ENCODE measurements around the gene PANK1. TPM values are rescaled to one million over a fixed set of nuclear protein-coding genes. Genes with fewer than 3 reads are reported as not detected.

PANK1 gene
- total and polyA plus RNA-seq, 2 of the 4 experiments (the other 2 are of a cell fraction) = 3.0 to 8.8 TPM

DNA sequence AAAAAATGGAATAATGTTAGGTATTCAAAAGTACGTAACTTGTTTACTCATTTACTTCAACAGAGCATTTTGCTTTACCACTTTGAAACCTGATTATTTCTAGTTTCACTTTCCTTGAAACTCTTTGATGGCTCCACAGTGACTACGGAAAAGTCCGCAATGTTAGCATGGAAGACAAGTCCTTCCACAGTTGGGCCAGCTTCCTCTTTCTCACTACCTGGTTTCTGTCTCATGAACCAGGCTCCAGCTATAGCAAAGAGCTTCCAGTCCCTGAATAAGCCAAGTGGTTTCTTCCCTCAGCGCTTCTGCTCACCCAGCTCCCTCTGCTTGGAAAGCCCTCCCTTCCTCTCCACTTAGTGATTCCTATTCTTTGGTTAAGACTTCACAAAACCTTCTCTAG lies 64.8 kb downstream of the PANK1 start:
- no peak overlapping the region for H4K91ac ChIP-seq (ENCODE audit: insufficient read depth, low read depth, low read length)
- H2AK9ac ChIP-seq (replicated peaks; ENCODE audit: low read depth, low read length, poor library complexity) = no peak overlapping the region
- 0 out of 2 replicates have a peak, but pooled peaks cover 6% of the 10 kb centered on the region for H3K9me3 ChIP-seq (ENCODE audit: control insufficient read depth, insufficient read depth, low read length)
- H3K56ac ChIP-seq (ENCODE audit: extremely low read depth, insufficient read depth, low read length) = no peak overlapping the region
- no peaks in the 10 kb centered on the region for H4K20me1 ChIP-seq (ENCODE audit: insufficient read depth, low read length)
- TF ChIP-seq MAFK (IDR thresholded peaks at IDR 0.05; ENCODE audit: low read depth, low read length) = no peak
- no peak for TF ChIP-seq RFX5 (IDR thresholded peaks at IDR 0.05; ENCODE audit: low read depth, low read length)
- no peak for TF ChIP-seq POLR2A (IDR thresholded peaks at IDR 0.05; ENCODE audit: low read depth, low read length)
- no peak for TF ChIP-seq NFE2L2 (IDR thresholded peaks at IDR 0.05; ENCODE audit: low read depth, low read length)
- TF ChIP-seq SMC3 (IDR thresholded peaks at IDR 0.05; ENCODE audit: low read depth, low read length) = no peak
- TF ChIP-seq RAD21 (IDR thresholded peaks at IDR 0.05; ENCODE audit: low read length) = no peak
- TF ChIP-seq MXI1 (IDR thresholded peaks at IDR 0.05; ENCODE audit: borderline replicate concordance, low read depth, low read length) = no peak
- TF ChIP-seq CTCF (conservative IDR thresholded peaks at IDR 0.05; ENCODE audit: low read depth, low read length) = no peak
- TF ChIP-seq CEBPB (IDR thresholded peaks at IDR 0.05; ENCODE audit: low read depth, low read length) = no peak
- TF ChIP-seq FOS (IDR thresholded peaks at IDR 0.05; ENCODE audit: low read depth, low read length) = no peak
- TF ChIP-seq ELK1 (IDR thresholded peaks at IDR 0.05; ENCODE audit: borderline replicate concordance, low read depth, low read length) = no peak
- no peak for TF ChIP-seq CHD1 (IDR thresholded peaks at IDR 0.05; ENCODE audit: low read depth, low read length)
- H4K5ac ChIP-seq (ENCODE audit: low read depth, low read length) = no peak overlapping the region
- ATAC-seq (ENCODE audit: low read depth) (no peak), DNase-seq (no peak)
- no peak overlapping the region for H2AFZ ChIP-seq (replicated peaks; ENCODE audit: low read length, poor library complexity)
- no peak overlapping the region for H3K27ac ChIP-seq (ENCODE audit: insufficient read depth, low read length)
- no peak overlapping the region for H3K9ac ChIP-seq (ENCODE audit: low read depth, low read length)
- H3K23ac ChIP-seq (ENCODE audit: low read depth, low read length) = no peak overlapping the region
- ChIA-PET CTCF (no interaction called here), POLR2A (ENCODE audit: unreplicated experiment) (no interaction called here)
- in situ Hi-C loops (cut with MboI; ENCODE audit: low sequenced_read_pairs) (no loop called here), intact Hi-C loops (cut with micrococcal nuclease) (no loop called here), dilution Hi-C loops (cut with HindIII; ENCODE audit: low sequenced_read_pairs, unreplicated experiment) (no loop called here)
- no peaks in the 10 kb centered on the region for H3K36me3 ChIP-seq (ENCODE audit: control insufficient read depth, insufficient read depth, low read length)
- H2BK15ac ChIP-seq (ENCODE audit: low read depth, low read length) = no peak overlapping the region
- no peak overlapping the region for H4K8ac ChIP-seq (ENCODE audit: low read depth in 2 of 2, low read length in 2 of 2)
- H3K79me1 ChIP-seq (ENCODE audit: low read depth in 1 of 2, low read length in 2 of 2) = no peaks in the 10 kb centered on the region
- WGBS, 2 experiments (ENCODE audit: extremely low coverage in 2 of 2, insufficient read length in 1 of 2) = 90% methylated on average over 2 of the region's 4 CpGs; no CpG with 5 or more reads in 1 of the 2 experiments
- H3K4me2 ChIP-seq (ENCODE audit: low read depth, low read length) = no peak overlapping the region; the same call in 1 of the 2 replicates
- H3K4me3 ChIP-seq (ENCODE audit: insufficient read depth, low read depth, low read length) = no peak overlapping the region
- no peak overlapping the region for H3K14ac ChIP-seq (replicated peaks; ENCODE audit: low read depth, low read length)
- H3K9me1 ChIP-seq (ENCODE audit: insufficient read depth, low read length) = no peaks in the 10 kb centered on the region
- H2BK120ac ChIP-seq (ENCODE audit: low read depth, low read length) = no peak overlapping the region
- no peak overlapping the region for H2BK20ac ChIP-seq (ENCODE audit: low read depth, low read length)
- no peak overlapping the region for H3K4ac ChIP-seq (ENCODE audit: low read depth, low read length)
- no peak overlapping the region for H2BK5ac ChIP-seq (ENCODE audit: low read depth, low read length, poor library complexity, severe bottlenecking)
- H3K18ac ChIP-seq (ENCODE audit: low read depth, low read length) = no peak overlapping the region
- no peaks in the 10 kb centered on the region for H3K27me3 ChIP-seq (ENCODE audit: control insufficient read depth, insufficient read depth, low read length)
- no peak overlapping the region for H2AK5ac ChIP-seq (ENCODE audit: low read depth, low read length)
- no TSS peak for BruUV-seq (replicated peaks)
- H3K4me1 ChIP-seq (ENCODE audit: control insufficient read depth, insufficient read depth, low read length) = no peaks in the 10 kb centered on the region

Data from IMR-90 (cell line).